Measurements from ENCODE around the gene PRDX3.
A peak's percentile ranks its signal among the peaks of the same experiment; 100 is the strongest.

Gene PRDX3

GRCh38 chr10:119132521-119133345, 45.9 kb downstream of the PRDX3 start:
- Histone ChIP-seq H4K91ac (ENCODE audit: low read length) (no peak overlapping the region), H3K4me3 (ENCODE audit: insufficient read depth in 1 of 2, low read depth in 1 of 2, low read length in 2 of 2) (no peak overlapping the region), H2BK15ac (ENCODE audit: low read depth, poor library complexity, severe bottlenecking) (no peak overlapping the region), H3K4me2 (ENCODE audit: low read length, poor library complexity, severe bottlenecking) (no peak overlapping the region), H3K14ac (ENCODE audit: low read length in 2 of 2) (no peak overlapping the region), H3K27ac (ENCODE audit: low read length, poor library complexity, severe bottlenecking) (no peak overlapping the region), H3K18ac (ENCODE audit: low read depth in 1 of 2, low read length in 2 of 2) (no peak overlapping the region), H2BK5ac (ENCODE audit: low read depth, low read length, poor library complexity, severe bottlenecking) (no peak overlapping the region), H3K9ac (ENCODE audit: low read length) (no peak overlapping the region), H3K27me3 (ENCODE audit: control insufficient read depth in 1 of 2, insufficient read depth in 1 of 2, low read length in 2 of 2) (no peaks in the 10 kb centered on the region), H2BK12ac (ENCODE audit: low read length in 2 of 2) (no peak overlapping the region), H3K9me3 (ENCODE audit: control insufficient read depth, low read length) (no peaks in the 10 kb centered on the region), H3K4me1 (ENCODE audit: control insufficient read depth, insufficient read depth, low read depth, low read length) (peaks cover 5% of the 10 kb centered on the region), H2BK120ac (ENCODE audit: low read depth, low read length) (no peak overlapping the region), H3K36me3 (ENCODE audit: control insufficient read depth in 1 of 2, insufficient read depth in 2 of 2, low read depth in 1 of 2, low read length in 2 of 2) (peaks cover 40 to 67% of the 10 kb centered on the region in 2 experiments), H4K8ac (ENCODE audit: low read length) (no peak overlapping the region), H3K23ac (ENCODE audit: low read length in 2 of 2) (no peak overlapping the region), H2AFZ (ENCODE audit: low read depth, low read length) (no peak overlapping the region), H3K4ac (ENCODE audit: low read depth in 1 of 2, low read length in 2 of 2) (no peak overlapping the region), H3K79me1 (replicated peaks; ENCODE audit: low read length, poor library complexity, severe bottlenecking) (peaks cover 8% of the 10 kb centered on the region), H2AK5ac (ENCODE audit: low read length, severe bottlenecking) (no peak overlapping the region)
- DNase-seq, result no peak
- 95% methylated on average over 14 of the region's 14 CpGs for WGBS

GRCh38 chr10:119131512-119132240, 46.9 kb downstream of the PRDX3 start:
- H3K79me1 ChIP-seq (replicated peaks; ENCODE audit: low read length, poor library complexity, severe bottlenecking), result peaks cover 10% of the 10 kb centered on the region
- H3K23ac ChIP-seq (ENCODE audit: low read length in 2 of 2), result no peak overlapping the region
- DNase-seq, result peak; percentile 72
- H2BK5ac ChIP-seq (ENCODE audit: low read depth, low read length, poor library complexity, severe bottlenecking), result peak overlapping the region; percentile 46
- 84% methylated on average over 9 of the region's 10 CpGs for WGBS
- H3K4me2 ChIP-seq (ENCODE audit: low read length, poor library complexity, severe bottlenecking), result peak overlapping the region; percentile 33
- H2BK12ac ChIP-seq (ENCODE audit: low read length in 2 of 2), result no peak overlapping the region
- no peak overlapping the region for H2BK15ac ChIP-seq (ENCODE audit: low read depth, poor library complexity, severe bottlenecking)
- no peaks in the 10 kb centered on the region for H3K9me3 ChIP-seq (ENCODE audit: control insufficient read depth, low read length)
- peaks cover 5% of the 10 kb centered on the region for H3K4me1 ChIP-seq (ENCODE audit: control insufficient read depth, insufficient read depth, low read depth, low read length)
- peak overlapping the region in 1 of 2 experiments; percentile 29 for H3K4me3 ChIP-seq (ENCODE audit: insufficient read depth in 1 of 2, low read depth in 1 of 2, low read length in 2 of 2)
- H2AFZ ChIP-seq (ENCODE audit: low read depth, low read length), result no peak overlapping the region
- H2AK5ac ChIP-seq (ENCODE audit: low read length, severe bottlenecking), result no peak overlapping the region
- peak overlapping the region; percentile 63 for H4K8ac ChIP-seq (ENCODE audit: low read length)
- no peak overlapping the region for H3K14ac ChIP-seq (ENCODE audit: low read length in 2 of 2)
- no peak overlapping the region for H3K18ac ChIP-seq (ENCODE audit: low read depth in 1 of 2, low read length in 2 of 2)
- H3K27me3 ChIP-seq (ENCODE audit: control insufficient read depth in 1 of 2, insufficient read depth in 1 of 2, low read length in 2 of 2), result no peaks in the 10 kb centered on the region
- H3K4ac ChIP-seq (ENCODE audit: low read depth in 1 of 2, low read length in 2 of 2), result no peak overlapping the region
- H2BK120ac ChIP-seq (ENCODE audit: low read depth, low read length), result no peak overlapping the region
- H3K9ac ChIP-seq (ENCODE audit: low read length), result peak overlapping the region; percentile 31
- peak overlapping the region; percentile 15 for H3K27ac ChIP-seq (ENCODE audit: low read length, poor library complexity, severe bottlenecking)
- H4K91ac ChIP-seq (ENCODE audit: low read length), result no peak overlapping the region
- H3K36me3 ChIP-seq (ENCODE audit: control insufficient read depth in 1 of 2, insufficient read depth in 2 of 2, low read depth in 1 of 2, low read length in 2 of 2), result peaks cover 40 to 70% of the 10 kb centered on the region in 2 experiments

- Histone ChIP-seq H3K14ac (ENCODE audit: low read length in 2 of 2) (no peak overlapping the region), H3K4ac (ENCODE audit: low read depth in 1 of 2, low read length in 2 of 2) (no peak overlapping the region), H3K23ac (ENCODE audit: low read length in 2 of 2) (no peak overlapping the region), H3K4me2 (ENCODE audit: low read length, poor library complexity, severe bottlenecking) (no peak overlapping the region), H3K27ac (ENCODE audit: low read length, poor library complexity, severe bottlenecking) (no peak overlapping the region), H4K8ac (ENCODE audit: low read length) (no peak overlapping the region), H3K4me1 (ENCODE audit: control insufficient read depth, insufficient read depth, low read depth, low read length) (peaks cover 5% of the 10 kb centered on the region), H2BK15ac (ENCODE audit: low read depth, poor library complexity, severe bottlenecking) (no peak overlapping the region), H2AFZ (ENCODE audit: low read depth, low read length) (no peak overlapping the region), H3K9me3 (ENCODE audit: control insufficient read depth, low read length) (no peaks in the 10 kb centered on the region), H2BK5ac (ENCODE audit: low read depth, low read length, poor library complexity, severe bottlenecking) (no peak overlapping the region), H3K18ac (ENCODE audit: low read depth in 1 of 2, low read length in 2 of 2) (no peak overlapping the region), H3K27me3 (ENCODE audit: control insufficient read depth in 1 of 2, insufficient read depth in 1 of 2, low read length in 2 of 2) (no peaks in the 10 kb centered on the region), H3K36me3 (ENCODE audit: control insufficient read depth in 1 of 2, insufficient read depth in 2 of 2, low read depth in 1 of 2, low read length in 2 of 2) (peaks cover 40 to 82% of the 10 kb centered on the region in 2 experiments), H4K91ac (ENCODE audit: low read length) (no peak overlapping the region), H3K9ac (ENCODE audit: low read length) (no peak overlapping the region), H2BK120ac (ENCODE audit: low read depth, low read length) (no peak overlapping the region), H2AK5ac (ENCODE audit: low read length, severe bottlenecking) (no peak overlapping the region), H3K79me1 (replicated peaks; ENCODE audit: low read length, poor library complexity, severe bottlenecking) (peaks cover 11% of the 10 kb centered on the region), H3K4me3 (ENCODE audit: insufficient read depth in 1 of 2, low read depth in 1 of 2, low read length in 2 of 2) (no peak overlapping the region), H2BK12ac (ENCODE audit: low read length in 2 of 2) (no peak overlapping the region)
- WGBS, result 97% methylated on average over 2 of the region's 4 CpGs
- no peak for DNase-seq
Measured at GRCh38 chr10:119129721-119130120, 48.9 kb downstream of the PRDX3 start.

GRCh38 chr10:119125942-119126341, 52.7 kb downstream of the PRDX3 start:
- Histone ChIP-seq H4K8ac (ENCODE audit: low read length) (no peak overlapping the region), H3K23ac (ENCODE audit: low read length in 2 of 2) (no peak overlapping the region), H2BK120ac (ENCODE audit: low read depth, low read length) (no peak overlapping the region), H3K18ac (ENCODE audit: low read depth in 1 of 2, low read length in 2 of 2) (no peak overlapping the region), H3K14ac (ENCODE audit: low read length in 2 of 2) (no peak overlapping the region), H3K4me1 (ENCODE audit: control insufficient read depth, insufficient read depth, low read depth, low read length) (peaks cover 3% of the 10 kb centered on the region), H2AK5ac (ENCODE audit: low read length, severe bottlenecking) (no peak overlapping the region), H3K4me3 (ENCODE audit: insufficient read depth in 1 of 2, low read depth in 1 of 2, low read length in 2 of 2) (no peak overlapping the region), H3K36me3 (ENCODE audit: control insufficient read depth in 1 of 2, insufficient read depth in 2 of 2, low read depth in 1 of 2, low read length in 2 of 2) (peaks cover 40 to 85% of the 10 kb centered on the region in 2 experiments), H3K9ac (ENCODE audit: low read length) (no peak overlapping the region), H2BK12ac (ENCODE audit: low read length in 2 of 2) (no peak overlapping the region), H2BK15ac (ENCODE audit: low read depth, poor library complexity, severe bottlenecking) (no peak overlapping the region), H3K27ac (ENCODE audit: low read length, poor library complexity, severe bottlenecking) (no peak overlapping the region), H3K9me3 (ENCODE audit: control insufficient read depth, low read length) (no peaks in the 10 kb centered on the region), H3K4me2 (ENCODE audit: low read length, poor library complexity, severe bottlenecking) (no peak overlapping the region), H2AFZ (ENCODE audit: low read depth, low read length) (no peak overlapping the region), H2BK5ac (ENCODE audit: low read depth, low read length, poor library complexity, severe bottlenecking) (no peak overlapping the region), H3K79me1 (replicated peaks; ENCODE audit: low read length, poor library complexity, severe bottlenecking) (peaks cover 7% of the 10 kb centered on the region), H4K91ac (ENCODE audit: low read length) (no peak overlapping the region), H3K27me3 (ENCODE audit: control insufficient read depth in 1 of 2, insufficient read depth in 1 of 2, low read length in 2 of 2) (no peaks in the 10 kb centered on the region), H3K4ac (ENCODE audit: low read depth in 1 of 2, low read length in 2 of 2) (no peak overlapping the region)
- 100% methylated on average over 2 of the region's 2 CpGs for WGBS
- DNase-seq, result no peak
